Stimulated activated CD8-positive, alpha-beta memory T cell treated with anti-CD3 and anti-CD28 coated beads, Interleukin-12 subunit alpha, Interleukin-12 subunit beta, amount 100 ng/mL, for 24 hours (primary cell): ENCODE measurements around the gene KCNN1.

Experiments
- DNase-seq: peaks from one replicate; pipeline ENCODE4 v3.0.0-alpha.2; 2020; ENCODE audit errors: extremely low read depth

Gene KCNN1

DNA sequence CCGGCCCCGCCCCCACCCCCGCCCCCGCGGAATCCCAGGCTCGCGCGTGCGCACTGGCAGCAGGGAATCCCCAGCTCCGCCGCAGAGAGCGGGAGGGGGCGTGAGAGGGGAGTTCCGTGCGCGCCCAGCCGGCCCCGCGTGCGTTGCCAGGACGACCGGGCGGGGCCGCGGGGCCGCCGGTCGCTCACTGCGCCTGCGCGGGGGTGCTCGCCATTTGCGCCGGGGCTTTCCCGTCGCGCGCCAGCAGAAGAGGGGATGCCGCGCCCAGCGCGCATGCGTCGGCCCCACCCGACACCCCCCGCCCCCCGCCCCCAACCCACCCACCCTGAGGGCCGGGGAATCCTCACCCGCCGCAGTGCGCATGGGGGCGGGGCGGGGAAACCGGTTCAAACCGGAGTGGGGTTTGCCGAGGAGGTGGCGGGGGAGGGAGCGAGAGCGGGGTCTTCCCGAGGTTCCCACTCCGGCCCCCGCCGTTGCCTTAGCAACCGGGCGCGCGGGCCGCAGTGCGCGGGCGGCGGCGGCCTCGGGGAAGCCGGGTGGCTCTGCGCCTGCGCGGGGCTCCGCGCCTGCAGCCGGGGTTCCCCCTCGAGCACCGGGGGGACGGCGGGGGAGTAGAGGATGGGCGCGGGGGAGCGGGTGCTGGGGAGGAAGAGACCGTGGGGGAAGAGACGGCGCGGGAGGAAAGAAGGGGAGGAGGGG lies 18.9 kb upstream of the KCNN1 start:
- peak; percentile 87 for DNase-seq

DNA sequence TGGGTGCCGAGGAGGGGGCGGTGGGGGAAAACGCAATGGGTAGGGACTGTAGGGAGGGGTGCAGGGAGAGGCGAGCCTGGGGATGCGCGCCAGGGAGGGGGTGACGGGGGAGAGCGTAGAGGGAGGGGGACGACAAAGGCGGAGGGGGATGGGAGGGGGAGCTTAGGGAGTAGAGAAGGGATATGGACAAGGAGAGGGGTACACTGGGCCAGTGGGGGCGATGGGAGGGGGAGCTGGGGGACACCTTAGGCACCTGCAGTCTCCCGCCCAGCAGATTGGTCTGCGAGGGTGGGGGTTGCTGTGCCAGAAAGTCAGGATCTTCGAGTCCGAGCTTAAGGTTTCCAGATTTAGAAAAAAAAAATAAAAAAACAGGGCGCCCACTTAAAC lies 18.4 kb upstream of the KCNN1 start:
- DNase-seq: no peak

DNA sequence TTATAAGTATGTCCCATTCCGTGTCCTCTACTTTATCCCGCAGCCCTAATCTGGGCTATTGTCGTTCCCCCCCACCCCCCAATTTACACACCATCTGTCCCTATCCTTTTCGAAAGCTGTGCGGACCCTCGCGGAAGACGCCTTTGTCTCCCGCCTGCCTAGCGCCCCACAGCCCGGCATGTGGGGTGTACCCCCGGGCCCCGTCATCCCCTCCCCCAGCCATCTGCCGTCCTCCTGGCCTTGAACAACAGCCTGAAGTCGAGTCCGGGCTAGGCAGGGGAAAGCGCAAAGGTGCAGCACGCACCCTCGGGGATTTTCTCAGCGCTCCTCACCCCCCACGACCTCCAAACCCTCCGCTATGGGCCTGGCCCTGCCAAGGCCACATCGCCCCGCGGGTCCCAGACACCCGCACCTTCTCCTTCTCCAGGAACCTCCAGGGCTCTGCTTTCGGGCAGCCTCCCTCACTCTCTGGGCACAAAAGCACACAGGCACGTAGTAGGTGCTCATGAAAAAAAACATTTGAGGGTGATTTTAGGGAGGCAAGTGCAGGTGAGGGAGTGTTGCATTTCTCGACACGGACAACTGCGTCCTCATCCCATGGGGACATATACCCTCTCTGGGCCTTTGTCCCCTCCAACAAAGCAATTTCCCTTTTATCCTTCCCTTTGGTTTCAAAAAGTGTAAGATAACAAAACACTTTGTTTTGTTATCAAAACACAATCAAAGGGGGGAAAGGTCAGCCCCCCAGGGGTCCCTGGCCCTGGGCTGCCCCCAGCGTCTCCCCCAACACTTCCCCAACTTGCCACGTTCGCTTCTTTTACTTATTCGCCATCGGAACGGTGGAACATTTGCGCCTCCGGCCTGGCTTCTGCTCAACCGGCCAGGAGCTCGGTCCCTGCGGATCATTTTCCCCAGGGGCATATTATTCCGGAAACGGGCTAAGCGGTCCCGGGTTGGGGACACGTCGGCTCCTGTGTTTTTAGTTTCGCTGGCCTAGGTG lies 17.7 kb upstream of the KCNN1 start:
- DNase-seq: no peak

DNA sequence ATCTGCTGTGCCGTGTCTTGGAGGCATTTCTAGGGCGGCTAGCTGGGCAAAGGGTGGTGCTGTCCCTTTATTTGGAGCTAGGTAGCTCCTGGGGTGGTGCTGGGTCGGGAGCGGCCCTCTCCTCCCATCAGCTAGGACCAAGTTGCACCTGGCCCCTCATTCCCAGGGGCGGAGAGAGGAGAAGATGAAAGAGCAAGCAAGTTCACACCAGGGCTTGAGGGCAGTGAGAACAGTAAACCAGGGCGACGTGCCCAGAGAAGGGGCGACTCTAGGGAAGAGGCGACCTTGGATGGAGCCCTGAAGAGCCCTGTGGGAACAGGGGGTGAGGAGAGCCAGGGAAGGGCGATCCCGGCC lies 17.0 kb upstream of the KCNN1 start:
- DNase-seq: no peak

DNA sequence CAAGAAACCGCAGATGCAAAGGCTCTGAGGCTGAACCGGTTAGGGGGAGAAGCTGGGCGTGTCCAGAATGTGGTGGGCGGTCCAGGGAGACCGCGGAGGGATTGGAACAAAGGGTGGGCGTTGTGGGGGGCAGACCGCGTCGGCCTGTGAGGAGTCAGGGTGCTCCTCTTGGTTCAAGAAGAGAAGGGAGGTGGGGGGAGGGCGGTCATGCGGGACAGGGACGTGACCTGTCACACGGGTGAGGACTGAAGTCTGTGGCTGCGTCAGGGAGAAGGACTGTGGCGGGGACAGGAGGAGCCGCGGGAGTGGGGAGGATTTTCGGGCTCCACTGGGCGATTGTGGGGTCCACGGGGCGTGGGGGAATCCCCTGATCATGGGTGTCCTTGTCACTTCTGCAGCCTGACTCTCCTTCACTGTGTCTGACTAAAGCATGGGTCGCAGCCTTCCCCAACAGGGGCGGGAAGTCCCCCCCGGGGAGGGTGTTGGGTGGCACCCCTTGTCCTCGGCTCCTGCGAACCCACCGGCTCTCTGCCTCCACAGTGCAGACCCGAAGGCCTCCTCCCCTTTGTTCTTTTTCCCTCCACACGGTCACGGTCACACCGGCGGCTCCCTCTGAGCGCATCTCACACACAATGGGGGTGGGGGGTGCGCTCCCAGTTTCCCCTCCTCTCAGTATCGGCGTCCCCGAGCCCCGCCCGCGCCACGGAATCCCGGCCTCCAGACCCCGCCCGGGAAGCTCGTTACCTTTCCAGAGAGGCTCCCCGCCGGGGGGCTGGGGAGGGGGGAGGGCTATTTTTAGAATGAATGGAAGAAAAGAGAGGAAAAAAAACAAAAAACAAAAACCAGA lies 16.4 kb upstream of the KCNN1 start:
- no peak for DNase-seq

DNA sequence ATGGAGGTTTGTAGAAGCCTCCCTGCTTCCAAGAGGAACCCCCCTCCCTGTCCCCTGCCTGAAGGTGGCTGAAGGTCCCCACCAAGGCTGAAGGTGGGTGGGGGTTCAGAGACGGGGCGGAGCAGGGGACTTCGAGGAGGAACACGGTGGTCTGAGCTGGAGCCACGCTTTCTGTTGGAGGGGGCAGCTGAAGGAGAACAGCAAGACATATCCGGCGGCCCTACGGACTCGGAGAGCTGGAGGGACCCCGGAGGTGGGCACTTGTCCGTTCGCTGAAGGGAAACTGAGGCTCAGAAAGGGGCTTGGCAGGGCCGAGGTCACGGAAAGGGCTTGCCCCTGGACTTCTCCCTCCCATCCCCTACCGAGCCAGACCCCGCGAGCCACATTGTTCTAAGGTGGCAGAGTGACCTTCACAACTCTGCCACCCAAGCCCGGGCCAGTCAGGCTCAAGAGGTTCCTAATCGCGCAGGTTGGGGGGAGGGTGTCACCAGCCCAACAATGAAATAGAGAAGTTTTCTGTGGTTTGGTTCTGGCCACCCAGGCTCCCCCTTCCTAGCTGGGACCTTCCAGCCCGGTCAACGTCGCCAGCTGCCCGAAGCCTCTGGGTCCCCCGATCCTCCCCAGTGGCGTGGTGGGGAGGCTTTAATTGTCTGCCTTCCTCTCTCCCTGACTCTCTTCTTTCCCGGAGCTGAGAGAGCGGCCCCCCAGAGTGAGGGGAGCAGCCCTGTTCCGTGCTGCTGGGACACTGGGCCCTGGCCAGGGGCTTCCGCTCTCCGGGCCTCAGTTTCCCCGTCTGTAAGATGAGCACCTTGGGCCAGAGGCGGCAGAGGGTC lies 15.5 kb upstream of the KCNN1 start:
- DNase-seq: no peak

DNA sequence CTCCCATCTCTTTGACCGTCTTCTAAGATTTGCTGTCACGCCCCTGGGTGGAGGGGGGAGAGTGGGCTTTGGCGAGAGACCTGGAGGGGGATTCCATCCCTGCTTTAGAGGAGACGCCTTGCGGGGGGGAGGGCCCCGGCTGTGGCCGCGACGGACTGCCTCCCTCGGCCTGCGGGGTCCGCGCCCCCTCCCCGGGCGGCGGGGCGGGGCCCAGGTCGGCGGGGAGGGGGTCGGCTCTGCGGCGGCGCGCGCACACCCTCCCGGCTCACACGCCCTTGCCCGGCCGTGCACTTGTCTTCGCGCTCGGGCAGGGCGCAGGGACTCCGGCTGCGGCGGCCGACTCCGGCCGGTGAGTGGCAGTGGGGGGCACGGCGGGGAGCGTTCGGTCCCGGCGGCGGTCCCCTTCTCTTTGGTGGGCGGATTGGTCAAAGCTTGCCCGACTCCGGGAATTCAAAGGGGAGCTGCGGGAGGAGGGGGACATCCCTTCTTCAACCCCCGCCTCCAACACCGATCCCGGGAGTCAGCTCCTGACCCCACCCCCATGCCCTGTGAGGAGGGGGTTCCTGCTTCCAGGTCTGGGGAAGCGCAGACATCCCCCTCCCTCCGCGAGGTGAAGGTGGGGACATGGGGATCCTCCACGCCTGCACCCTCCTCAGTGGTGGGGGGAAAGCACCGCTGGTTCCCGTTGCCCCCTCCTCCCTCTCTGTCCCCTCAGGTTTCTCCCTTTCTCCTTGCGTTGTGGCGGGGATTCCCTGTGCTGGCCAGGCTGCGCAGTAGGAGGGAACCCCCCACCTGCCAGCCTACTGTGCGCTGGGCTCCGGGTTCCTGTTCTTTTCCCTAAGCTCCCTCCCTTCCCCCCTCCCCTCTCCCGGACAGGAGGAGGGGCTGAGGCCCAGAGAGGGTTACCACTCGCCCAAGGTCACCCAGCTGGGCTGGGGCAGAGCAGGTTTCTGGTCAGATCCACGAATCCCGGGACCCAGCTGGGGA lies 14.6 kb upstream of the KCNN1 start:
- no peak for DNase-seq

DNA sequence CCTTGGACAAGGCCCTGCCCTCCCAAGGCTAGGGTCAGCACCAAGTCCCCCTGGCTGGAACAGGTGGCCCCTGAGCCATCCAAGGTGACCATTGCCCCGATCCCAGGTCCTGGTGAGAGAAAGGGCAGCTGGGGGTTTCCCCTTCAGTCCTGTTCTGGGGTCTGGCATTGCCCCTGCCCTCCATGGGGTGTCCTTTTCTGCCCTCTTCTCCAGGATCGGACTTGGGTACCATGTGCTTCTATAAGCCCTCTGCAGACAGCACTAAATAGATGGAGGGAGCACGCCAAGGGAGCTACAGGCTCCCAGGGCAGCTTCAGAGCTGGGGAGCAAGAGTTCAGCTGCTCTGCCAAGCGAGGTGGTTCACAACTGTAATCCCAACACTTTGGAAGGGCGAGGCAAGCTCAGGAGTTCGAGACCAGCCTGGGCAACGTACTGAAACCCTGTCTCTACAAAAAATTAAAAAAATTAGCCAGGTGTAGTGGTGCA lies 13.5 kb upstream of the KCNN1 start:
- no peak for DNase-seq

DNA sequence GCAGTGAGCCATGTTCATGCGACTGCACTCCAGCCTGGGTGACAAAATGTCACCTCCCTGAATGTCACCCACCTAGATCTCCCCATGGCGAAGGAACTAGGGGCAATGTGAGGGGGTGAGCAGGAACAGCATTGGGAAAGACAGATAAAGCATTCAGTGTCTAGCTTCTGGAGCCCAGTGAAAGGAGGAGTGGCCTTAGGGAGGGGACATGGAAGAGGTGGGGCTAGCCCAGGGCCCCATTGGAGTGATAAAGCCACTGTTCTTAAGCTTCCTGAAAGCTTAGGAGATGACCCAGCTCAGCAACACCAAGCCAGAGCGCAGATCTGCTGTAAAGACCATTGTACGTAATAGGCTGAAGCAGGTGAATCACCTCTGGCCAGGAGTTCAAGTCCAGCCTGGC lies 13.0 kb upstream of the KCNN1 start:
- DNase-seq: no peak

DNA sequence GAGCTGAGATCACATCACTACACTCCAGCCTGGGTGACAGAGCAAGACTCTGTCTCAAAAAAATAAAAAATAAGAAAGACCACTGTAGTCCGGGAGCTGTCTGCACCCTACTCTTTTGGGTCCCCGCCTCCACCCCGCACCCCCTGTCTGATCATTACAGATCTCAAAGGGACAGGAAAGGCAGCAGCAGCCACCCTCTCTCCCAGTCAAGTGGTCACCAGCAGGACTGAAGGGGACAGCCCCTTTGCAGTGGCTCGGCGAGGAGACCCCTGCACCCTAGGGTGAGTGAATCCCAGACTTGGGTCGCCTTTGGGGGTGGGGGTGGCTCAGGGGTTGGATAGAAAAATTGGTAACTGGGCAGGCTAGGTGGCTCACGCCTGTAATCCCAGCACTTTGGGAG lies 12.5 kb upstream of the KCNN1 start:
- DNase-seq: no peak

DNA sequence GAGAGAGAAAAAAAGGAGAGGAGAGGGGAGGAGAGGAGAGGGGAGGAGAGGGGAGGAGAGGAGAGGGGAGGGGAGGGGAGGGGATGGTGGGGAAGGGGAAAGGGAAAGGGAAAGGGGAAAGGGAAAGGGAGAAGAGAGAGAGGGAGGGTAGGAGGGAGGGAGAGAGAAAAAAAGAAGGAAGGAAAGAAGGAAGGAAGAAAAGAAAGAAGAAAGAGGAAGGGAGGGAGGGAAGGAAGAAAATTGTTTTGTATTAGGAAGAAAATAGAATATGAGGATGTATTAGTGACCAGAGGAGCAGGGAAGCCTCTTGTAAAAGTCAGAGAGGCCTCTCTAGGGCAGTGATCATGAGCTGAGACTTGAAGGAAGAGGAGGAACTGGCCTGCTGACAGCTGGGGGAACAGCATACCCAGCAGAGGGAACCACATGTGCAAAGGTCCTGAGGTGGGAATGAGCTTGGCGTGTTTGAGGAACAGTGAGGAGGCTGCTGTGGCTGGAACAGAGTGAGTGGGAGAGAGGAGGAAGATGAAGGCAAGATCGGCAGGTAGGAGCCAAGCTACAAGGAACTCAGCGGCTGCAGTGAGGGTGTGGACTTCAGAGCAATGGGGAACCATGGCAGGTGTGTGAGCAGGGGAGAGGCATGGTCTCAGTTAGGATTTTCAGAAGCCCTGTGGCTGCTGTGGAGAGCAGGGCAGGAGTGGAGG lies 9.6 kb upstream of the KCNN1 start:
- DNase-seq: no peak

DNA sequence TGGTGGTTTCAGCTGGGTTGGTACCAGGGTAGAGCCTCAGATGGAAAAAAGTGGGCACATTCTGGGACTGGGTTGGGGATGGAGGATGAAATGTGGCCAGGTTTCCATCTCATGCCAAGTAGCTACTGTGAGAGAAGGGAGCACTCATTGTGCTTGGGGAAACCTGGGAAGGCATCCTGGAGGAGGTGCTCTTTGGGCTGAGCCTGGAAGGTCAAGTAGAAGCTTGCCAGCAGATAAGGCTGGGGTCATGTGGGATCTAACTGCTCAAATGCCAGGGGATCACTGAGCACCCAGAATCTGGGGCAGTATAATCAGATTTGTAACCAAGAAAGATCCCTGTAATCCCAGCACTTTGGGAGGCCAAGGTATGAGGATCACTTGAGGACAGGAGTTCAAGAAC lies 9.0 kb upstream of the KCNN1 start:
- no peak for DNase-seq

DNA sequence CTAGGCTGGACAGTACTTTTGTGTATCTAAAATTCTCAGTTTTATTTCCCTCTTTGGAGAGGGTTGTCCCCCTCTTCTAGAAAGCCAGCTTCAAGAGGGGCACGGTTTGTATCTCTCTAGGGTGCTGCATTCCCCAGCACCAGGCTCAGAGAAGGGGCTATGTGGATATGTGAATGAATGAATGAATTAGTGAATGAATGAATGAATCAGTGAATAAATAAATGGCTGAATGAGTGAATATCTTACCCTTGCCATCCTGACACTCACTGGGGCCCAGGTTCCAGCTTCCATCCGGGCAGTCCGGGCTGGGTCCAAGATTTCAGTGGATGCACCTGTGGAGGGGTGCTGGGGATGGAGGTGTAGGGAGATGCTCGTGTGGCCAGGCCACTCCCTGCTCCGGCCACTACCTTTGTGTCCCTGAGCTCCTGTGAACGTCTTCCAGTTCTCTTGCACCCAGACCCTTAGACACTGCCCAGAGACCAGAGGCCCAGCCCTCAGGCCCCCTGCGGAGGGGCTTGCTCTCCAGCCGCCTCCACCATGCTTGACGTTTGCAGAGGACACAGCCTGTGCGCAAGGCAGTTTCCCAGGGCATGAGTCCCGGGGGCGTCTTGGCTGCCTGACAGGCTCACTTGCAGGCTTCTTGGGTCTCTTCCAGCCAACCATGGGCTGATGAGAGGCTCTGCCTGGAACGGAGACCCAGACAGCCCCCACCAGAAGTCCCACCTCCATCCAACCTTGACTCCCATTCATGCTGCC lies 2.8 kb upstream of the KCNN1 start:
- DNase-seq: no peak

DNA sequence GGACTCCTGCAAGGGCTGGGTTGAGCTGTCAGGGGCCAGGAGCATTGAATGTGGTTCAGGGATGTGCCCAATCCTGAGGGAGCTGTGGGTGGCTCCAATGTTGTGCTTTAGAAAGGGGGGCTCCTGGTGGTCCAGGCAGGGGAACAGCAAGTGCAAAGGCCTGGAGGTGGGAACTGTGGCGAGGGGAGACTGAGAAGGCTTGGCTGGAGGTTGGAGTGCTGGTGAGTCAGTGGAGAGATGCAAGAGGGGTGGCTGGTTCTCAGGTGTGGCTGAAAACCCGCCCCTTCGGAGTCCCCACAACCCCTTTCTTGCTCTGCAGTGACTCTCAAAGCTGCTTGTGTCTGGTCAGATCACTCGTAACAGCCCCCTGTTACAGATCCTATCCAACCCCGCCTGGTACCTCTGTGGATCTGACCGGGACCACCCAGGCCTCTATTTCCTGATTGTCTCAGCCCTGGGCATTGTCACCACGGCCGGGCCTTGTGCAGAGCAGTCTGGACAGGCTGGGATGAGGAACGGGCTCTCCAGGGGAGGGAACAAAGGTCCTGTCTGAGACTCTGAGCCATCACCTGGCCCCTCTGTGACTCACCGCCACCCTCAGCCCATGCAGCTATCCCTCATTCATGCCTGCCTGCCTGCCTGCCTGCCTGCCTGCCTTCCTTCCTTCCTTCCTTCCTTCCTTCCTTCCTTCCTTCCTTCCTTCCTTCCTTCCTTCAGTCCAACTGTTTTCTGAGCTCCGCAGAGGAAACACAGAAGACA lies 1.4 kb upstream of the KCNN1 start:
- DNase-seq: no peak

DNA sequence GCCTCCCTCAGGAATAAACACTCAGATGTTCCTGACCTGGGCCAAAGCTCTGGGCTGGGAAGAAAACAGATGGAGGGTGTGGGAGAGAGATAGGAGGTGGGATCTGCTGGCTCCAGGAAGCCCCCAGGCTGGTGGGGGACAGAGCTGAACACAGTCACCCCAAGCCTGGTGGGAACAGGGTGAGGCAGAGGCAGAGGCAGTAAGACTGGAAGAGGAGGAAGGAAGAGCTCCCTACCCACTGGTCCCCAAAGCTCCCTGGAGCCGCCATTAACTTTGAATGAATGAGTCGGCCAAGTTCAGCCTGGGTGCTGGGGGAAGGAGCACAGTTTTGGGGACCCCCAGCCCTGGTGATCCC lies 801 bp upstream of the KCNN1 start:
- DNase-seq: no peak

DNA sequence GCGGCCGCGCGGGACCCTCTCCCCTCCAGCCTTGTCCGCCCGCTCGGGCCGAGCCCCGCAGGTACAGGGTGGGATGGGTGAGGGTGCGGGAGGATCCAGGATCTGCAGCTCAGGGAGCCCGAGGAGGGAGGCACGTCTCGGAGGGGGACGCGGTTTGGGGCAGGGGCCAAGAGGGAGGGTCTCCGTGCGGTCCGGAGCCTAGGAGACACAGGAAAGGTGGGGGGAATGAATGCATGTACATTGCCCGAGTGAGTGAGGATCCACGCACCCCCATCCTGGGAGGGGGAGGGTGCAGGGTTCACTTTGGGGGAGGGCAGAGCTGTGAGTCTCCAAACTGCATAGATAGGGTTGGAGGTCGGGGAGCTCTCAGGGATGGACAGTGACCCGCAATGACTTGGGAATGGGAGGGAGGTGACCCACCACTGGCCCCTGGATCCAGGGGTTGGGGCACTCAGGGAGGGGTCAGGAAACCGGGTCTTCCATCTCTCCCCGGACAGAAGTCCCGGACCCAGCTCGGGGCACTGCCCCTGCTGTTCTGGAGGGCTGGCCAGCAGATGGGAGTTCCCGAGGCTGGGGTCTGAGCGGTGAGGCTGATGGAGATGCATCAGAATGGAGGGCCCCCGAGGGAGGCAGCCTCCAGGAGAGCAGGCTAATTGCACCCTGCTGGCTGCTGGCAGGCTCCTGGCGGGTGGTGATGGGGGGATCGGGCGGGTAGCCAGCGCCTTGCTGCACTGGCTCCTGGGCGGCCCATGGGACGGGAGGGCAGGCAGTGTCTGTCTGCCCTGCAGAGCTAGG lies 547 bp downstream of the KCNN1 start:
- no peak for DNase-seq

DNA sequence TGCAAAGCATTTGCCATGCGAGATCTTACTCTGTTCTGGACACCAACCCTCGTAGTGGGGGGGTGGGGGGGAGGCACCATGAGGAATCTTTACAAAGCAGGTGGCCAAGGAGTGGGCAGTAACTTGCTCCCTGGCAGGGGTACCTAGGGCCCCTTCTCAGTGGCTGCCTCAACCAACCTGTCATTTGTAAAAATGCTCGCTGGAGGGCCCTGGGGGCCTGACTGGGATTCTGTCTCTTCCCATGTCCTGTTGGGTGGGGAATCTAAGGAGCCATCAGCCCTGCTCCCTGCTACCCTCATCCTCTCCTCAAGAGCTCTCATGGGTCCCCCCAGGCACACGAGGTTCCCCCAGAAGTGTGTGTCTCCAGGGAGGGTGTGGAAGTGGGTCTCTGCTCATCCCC lies 1.5 kb downstream of the KCNN1 start:
- DNase-seq: no peak
